ENCODE data around the gene TAF1C. TPM values are rescaled to one million over a fixed set of nuclear protein-coding genes. Genes with fewer than 3 reads are reported as not detected.

TAF1C gene
- total and polyA plus RNA-seq, 2 of the 8 experiments (the other 6 are each of a cell fraction or from before 2014, with no cell fraction given) = 44.6 to 63.8 TPM

DNA sequence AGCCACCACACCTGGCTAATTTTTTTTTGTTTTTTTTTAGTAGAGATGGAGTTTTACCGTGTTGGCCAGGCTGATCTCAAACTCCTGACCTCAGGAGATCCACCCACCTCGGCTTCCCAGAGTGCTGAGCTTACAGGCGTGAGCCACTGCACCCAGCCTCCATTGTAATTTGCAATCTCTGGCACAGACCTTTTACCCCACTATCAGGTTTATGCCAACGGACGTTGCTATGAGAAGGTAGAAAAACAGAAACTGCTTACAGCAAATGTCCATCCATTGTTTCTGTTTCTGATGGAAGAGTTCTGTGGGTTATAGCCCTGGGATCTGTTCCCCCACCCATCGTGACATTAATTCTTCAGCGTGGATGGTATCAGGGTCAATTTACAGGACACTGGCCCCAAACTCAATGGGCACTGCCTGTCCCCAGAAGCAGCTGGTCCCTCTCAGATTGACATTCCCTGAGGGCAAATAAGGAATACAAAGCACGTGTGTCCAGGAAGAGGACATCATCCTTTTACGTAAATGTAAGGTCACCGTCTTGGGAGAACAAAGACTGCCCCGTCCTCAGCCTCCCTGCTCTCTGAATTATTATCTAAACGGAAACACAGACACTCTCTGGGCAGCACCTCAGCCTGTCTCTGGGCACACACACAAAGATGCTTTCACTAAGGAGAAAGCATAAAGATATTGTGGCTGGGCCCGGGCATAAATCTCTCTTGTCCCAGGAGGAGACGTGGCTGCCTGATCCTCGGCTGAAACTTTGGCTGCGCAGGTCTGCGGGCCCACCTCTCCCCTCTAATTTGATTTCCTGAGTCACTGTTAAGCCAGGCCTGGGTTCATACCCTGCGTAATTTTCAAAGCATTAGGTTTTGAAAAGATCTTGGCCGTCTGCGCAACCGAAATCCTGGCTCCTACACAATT, 47.7 kb upstream of the TAF1C start (continued):
- TF ChIP-seq, protein P1, sequence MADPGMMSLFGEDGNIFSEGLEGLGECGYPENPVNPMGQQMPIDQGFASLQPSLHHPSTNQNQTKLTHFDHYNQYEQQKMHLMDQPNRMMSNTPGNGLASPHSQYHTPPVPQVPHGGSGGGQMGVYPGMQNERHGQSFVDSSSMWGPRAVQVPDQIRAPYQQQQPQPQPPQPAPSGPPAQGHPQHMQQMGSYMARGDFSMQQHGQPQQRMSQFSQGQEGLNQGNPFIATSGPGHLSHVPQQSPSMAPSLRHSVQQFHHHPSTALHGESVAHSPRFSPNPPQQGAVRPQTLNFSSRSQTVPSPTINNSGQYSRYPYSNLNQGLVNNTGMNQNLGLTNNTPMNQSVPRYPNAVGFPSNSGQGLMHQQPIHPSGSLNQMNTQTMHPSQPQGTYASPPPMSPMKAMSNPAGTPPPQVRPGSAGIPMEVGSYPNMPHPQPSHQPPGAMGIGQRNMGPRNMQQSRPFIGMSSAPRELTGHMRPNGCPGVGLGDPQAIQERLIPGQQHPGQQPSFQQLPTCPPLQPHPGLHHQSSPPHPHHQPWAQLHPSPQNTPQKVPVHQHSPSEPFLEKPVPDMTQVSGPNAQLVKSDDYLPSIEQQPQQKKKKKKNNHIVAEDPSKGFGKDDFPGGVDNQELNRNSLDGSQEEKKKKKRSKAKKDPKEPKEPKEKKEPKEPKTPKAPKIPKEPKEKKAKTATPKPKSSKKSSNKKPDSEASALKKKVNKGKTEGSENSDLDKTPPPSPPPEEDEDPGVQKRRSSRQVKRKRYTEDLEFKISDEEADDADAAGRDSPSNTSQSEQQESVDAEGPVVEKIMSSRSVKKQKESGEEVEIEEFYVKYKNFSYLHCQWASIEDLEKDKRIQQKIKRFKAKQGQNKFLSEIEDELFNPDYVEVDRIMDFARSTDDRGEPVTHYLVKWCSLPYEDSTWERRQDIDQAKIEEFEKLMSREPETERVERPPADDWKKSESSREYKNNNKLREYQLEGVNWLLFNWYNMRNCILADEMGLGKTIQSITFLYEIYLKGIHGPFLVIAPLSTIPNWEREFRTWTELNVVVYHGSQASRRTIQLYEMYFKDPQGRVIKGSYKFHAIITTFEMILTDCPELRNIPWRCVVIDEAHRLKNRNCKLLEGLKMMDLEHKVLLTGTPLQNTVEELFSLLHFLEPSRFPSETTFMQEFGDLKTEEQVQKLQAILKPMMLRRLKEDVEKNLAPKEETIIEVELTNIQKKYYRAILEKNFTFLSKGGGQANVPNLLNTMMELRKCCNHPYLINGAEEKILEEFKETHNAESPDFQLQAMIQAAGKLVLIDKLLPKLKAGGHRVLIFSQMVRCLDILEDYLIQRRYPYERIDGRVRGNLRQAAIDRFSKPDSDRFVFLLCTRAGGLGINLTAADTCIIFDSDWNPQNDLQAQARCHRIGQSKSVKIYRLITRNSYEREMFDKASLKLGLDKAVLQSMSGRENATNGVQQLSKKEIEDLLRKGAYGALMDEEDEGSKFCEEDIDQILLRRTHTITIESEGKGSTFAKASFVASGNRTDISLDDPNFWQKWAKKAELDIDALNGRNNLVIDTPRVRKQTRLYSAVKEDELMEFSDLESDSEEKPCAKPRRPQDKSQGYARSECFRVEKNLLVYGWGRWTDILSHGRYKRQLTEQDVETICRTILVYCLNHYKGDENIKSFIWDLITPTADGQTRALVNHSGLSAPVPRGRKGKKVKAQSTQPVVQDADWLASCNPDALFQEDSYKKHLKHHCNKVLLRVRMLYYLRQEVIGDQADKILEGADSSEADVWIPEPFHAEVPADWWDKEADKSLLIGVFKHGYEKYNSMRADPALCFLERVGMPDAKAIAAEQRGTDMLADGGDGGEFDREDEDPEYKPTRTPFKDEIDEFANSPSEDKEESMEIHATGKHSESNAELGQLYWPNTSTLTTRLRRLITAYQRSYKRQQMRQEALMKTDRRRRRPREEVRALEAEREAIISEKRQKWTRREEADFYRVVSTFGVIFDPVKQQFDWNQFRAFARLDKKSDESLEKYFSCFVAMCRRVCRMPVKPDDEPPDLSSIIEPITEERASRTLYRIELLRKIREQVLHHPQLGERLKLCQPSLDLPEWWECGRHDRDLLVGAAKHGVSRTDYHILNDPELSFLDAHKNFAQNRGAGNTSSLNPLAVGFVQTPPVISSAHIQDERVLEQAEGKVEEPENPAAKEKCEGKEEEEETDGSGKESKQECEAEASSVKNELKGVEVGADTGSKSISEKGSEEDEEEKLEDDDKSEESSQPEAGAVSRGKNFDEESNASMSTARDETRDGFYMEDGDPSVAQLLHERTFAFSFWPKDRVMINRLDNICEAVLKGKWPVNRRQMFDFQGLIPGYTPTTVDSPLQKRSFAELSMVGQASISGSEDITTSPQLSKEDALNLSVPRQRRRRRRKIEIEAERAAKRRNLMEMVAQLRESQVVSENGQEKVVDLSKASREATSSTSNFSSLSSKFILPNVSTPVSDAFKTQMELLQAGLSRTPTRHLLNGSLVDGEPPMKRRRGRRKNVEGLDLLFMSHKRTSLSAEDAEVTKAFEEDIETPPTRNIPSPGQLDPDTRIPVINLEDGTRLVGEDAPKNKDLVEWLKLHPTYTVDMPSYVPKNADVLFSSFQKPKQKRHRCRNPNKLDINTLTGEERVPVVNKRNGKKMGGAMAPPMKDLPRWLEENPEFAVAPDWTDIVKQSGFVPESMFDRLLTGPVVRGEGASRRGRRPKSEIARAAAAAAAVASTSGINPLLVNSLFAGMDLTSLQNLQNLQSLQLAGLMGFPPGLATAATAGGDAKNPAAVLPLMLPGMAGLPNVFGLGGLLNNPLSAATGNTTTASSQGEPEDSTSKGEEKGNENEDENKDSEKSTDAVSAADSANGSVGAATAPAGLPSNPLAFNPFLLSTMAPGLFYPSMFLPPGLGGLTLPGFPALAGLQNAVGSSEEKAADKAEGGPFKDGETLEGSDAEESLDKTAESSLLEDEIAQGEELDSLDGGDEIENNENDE (IDR thresholded peaks at IDR 0.05; ENCODE audit: insufficient replicate concordance, low read length) = no peak
- no peak for TF ChIP-seq SUZ12 (IDR thresholded peaks at IDR 0.05; ENCODE audit: low read length)
- no peak for TF ChIP-seq SIRT6 (IDR thresholded peaks at IDR 0.05; ENCODE audit: low read length)
- TF ChIP-seq, protein P2, sequence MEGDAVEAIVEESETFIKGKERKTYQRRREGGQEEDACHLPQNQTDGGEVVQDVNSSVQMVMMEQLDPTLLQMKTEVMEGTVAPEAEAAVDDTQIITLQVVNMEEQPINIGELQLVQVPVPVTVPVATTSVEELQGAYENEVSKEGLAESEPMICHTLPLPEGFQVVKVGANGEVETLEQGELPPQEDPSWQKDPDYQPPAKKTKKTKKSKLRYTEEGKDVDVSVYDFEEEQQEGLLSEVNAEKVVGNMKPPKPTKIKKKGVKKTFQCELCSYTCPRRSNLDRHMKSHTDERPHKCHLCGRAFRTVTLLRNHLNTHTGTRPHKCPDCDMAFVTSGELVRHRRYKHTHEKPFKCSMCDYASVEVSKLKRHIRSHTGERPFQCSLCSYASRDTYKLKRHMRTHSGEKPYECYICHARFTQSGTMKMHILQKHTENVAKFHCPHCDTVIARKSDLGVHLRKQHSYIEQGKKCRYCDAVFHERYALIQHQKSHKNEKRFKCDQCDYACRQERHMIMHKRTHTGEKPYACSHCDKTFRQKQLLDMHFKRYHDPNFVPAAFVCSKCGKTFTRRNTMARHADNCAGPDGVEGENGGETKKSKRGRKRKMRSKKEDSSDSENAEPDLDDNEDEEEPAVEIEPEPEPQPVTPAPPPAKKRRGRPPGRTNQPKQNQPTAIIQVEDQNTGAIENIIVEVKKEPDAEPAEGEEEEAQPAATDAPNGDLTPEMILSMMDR (IDR thresholded peaks at IDR 0.05; ENCODE audit: control extremely low read depth in 1 of 3, insufficient read depth in 1 of 3, low read depth in 1 of 3, low read length in 3 of 3) = no peak
- TF ChIP-seq GTF2F1 (IDR thresholded peaks at IDR 0.05; ENCODE audit: borderline replicate concordance, low read depth, low read length) = no peak
- TF ChIP-seq, protein P3, sequence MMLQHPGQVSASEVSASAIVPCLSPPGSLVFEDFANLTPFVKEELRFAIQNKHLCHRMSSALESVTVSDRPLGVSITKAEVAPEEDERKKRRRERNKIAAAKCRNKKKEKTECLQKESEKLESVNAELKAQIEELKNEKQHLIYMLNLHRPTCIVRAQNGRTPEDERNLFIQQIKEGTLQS (IDR thresholded peaks at IDR 0.05; ENCODE audit: insufficient read depth, low read depth, low read length) = no peak
